BLaER1 (cell line): Measurements from ENCODE around the gene TGFB1I1.

ENCODE experiments used
- H3K27ac ChIP-seq: shearing (Covaris generic); formaldehyde crosslinking; 2 replicates; pipeline ENCODE4 v1.8.1; 2022
- H3K27me3 ChIP-seq: shearing (Covaris generic); formaldehyde crosslinking; 2 replicates; pipeline ENCODE4 v1.8.1; 2022
- H3K36me3 ChIP-seq: shearing (Covaris generic); formaldehyde crosslinking; 2 replicates; pipeline ENCODE4 v1.8.1; 2022
- H3K4me1 ChIP-seq: shearing (Covaris generic); formaldehyde crosslinking; 2 replicates; pipeline ENCODE4 v1.8.1; 2022
- H3K4me2 ChIP-seq: shearing (Covaris generic); formaldehyde crosslinking; 2 replicates; pipeline ENCODE4 v1.8.1; 2022
- H3K4me3 ChIP-seq: shearing (Covaris generic); formaldehyde crosslinking; 2 replicates; pipeline ENCODE4 v1.8.1; 2022
- H3K9ac ChIP-seq: shearing (Covaris generic); formaldehyde crosslinking; 2 replicates; pipeline ENCODE4 v1.8.1; 2022
- H3K9me3 ChIP-seq: shearing (Covaris generic); formaldehyde crosslinking; 2 replicates; pipeline ENCODE4 v1.8.1; 2022
- H4K20me1 ChIP-seq: shearing (Covaris generic); formaldehyde crosslinking; 2 replicates; pipeline ENCODE4 v1.8.1; 2022
- Cebpa-rat ChIP-seq: shearing (Covaris generic); IDR thresholded peaks from 2 replicates; pipeline ENCODE4 v1.8.1; 2022

Gene TGFB1I1

GRCh38 chr16:31525113-31525512, 53.2 kb downstream of the TGFB1I1 start:
- H3K36me3 ChIP-seq = no peaks in the 10 kb centered on the region
- no peaks in the 10 kb centered on the region for H3K4me1 ChIP-seq
- H3K4me3 ChIP-seq = no peak overlapping the region
- no peaks in the 10 kb centered on the region for H4K20me1 ChIP-seq
- H3K9me3 ChIP-seq = peaks cover 9% of the 10 kb centered on the region; the same call in 1 of the 2 replicates
- H3K27me3 ChIP-seq = peaks cover 5% of the 10 kb centered on the region; the same call in 1 of the 2 replicates
- no peak overlapping the region for H3K4me2 ChIP-seq
- no peak overlapping the region for H3K27ac ChIP-seq
- H3K9ac ChIP-seq = no peak overlapping the region
- no peak for TF ChIP-seq Cebpa-rat
